Panc1 (cell line): Measurements from ENCODE around the gene STOX2. TPM values are rescaled to one million over a fixed set of nuclear protein-coding genes. Genes with fewer than 3 reads are reported as not detected.

Experiments
- ATAC-seq: fragments of 200-7000 bp; cut with Tn5 transposase; 2 replicates; pipeline ENCODE4 v1.9.1; 2020; ENCODE audit warnings: mild to moderate bottlenecking, moderate library complexity
- Bru-seq: library from RNA; stranded (reverse); fragments of 400-500 nt; gene quantifications from one replicate; lab custom pipeline; 2021; lab: Mats Ljungman, UMichigan
- BruChase-seq, 2 experiments: library from RNA; stranded (reverse); fragments of 400-500 nt; gene quantifications; one replicate each; lab custom pipeline; 2021; lab: Mats Ljungman, UMichigan
- BruUV-seq: library from RNA; stranded (reverse); fragments of 400-500 nt; replicated peaks from 2 replicates; lab custom pipeline; 2021; lab: Mats Ljungman, UMichigan
- CTCF ChIA-PET: fragments of 300-600 bp; sonication (Branson Sonifier 250); formaldehyde crosslinking; loops from one replicate; lab custom pipeline; 2022; ENCODE audit warnings: antibody characterized with exemption; lab: Charles Lee
- POLR2A ChIA-PET: fragments of 300-600 bp; sonication (Branson Sonifier 250); formaldehyde crosslinking; loops from one replicate; lab custom pipeline; 2022; ENCODE audit warnings: antibody characterized with exemption; lab: Charles Lee
- DNase-seq: peaks from one replicate; pipeline ENCODE4 v3.0.0-alpha.2; 2010; ENCODE audit warnings: low read depth, low spot score
- H3K27ac ChIP-seq: 2 replicates; pipeline ENCODE4 v1.5.1; 2011; ENCODE audit warnings: mild to moderate bottlenecking, low read length, inconsistent platforms
- H3K27me3 ChIP-seq: fragments of 200-500 bp; sonication (Bioruptor generic); 2 replicates; pipeline ENCODE4 v1.6.0; 2014; ENCODE audit warnings: low read length, inconsistent platforms; ENCODE audit not compliant: control insufficient read depth, insufficient read depth
- H3K36me3 ChIP-seq: fragments of 200-500 bp; sonication (Bioruptor generic); 2 replicates; pipeline ENCODE4 v1.5.1; 2014; ENCODE audit warnings: inconsistent platforms, mild to moderate bottlenecking, low read length, moderate library complexity; ENCODE audit not compliant: control insufficient read depth, insufficient read depth
- H3K4me1 ChIP-seq: 2 replicates; pipeline ENCODE4 v1.5.1; 2011; ENCODE audit warnings: inconsistent platforms, mild to moderate bottlenecking, low read length, moderate library complexity; ENCODE audit not compliant: control insufficient read depth, insufficient read depth
- H3K4me3 ChIP-seq, 2 experiments: 2 replicates each; pipeline ENCODE4 v1.5.1; 2011 to 2012; ENCODE audit warnings: low read depth in 2 of 2, low read length in 2 of 2, mild to moderate bottlenecking in 2 of 2, inconsistent platforms in 1 of 2, moderate library complexity in 1 of 2
- H3K9me3 ChIP-seq: fragments of 200-500 bp; sonication (Bioruptor generic); 2 replicates; pipeline ENCODE4 v1.5.1; 2014; ENCODE audit warnings: low read depth, mild to moderate bottlenecking, inconsistent platforms, low read length, moderate library complexity; ENCODE audit not compliant: control insufficient read depth, insufficient read depth
- POLR2AphosphoS5 ChIP-seq: IDR thresholded peaks from 2 replicates; pipeline ENCODE4 v1.6.1; 2012; ENCODE audit warnings: mild to moderate bottlenecking, low read depth, low read length, moderate library complexity
- SIN3A ChIP-seq: IDR thresholded peaks from 2 replicates; pipeline ENCODE4 v1.6.1; 2012; ENCODE audit warnings: low read depth, mild to moderate bottlenecking, low read length, moderate library complexity, borderline replicate concordance; ENCODE audit not compliant: insufficient read depth
- TCF7L2 ChIP-seq: IDR thresholded peaks from 2 replicates; pipeline ENCODE4 v1.6.1; 2011; ENCODE audit warnings: mild to moderate bottlenecking, low read depth, low read length, inconsistent platforms
- in situ Hi-C: cut with HindIII; loops from 2 replicates; pipeline ENCODE4 v1.10.0; 2016; ENCODE audit warnings: low sequenced_read_pairs, low pct_unique_long_range_greater_than_20kb
- intact Hi-C: fragments of 100-400 bp; cut with micrococcal nuclease; formaldehyde crosslinking; loops from one replicate; pipeline ENCODE4 v1.10.0; 2022; ENCODE audit not compliant: unreplicated experiment
- long read RNA-seq: library from polyadenylated mRNA; unstranded; transcript quantifications from one replicate; pipeline ENCODE4 v2.0.0, GENCODE V29; 2021; ENCODE audit not compliant: unreplicated experiment
- polyA plus RNA-seq: library from polyadenylated mRNA; unstranded; fragments of >200 nt; gene quantifications from one replicate; pipeline ENCODE4 v1.2.1, GENCODE V29; 2012; ENCODE audit warnings: missing spikeins; ENCODE audit not compliant: insufficient read length
- total RNA-seq: library from RNA; stranded (reverse); gene quantifications from one replicate; pipeline ENCODE4 v1.2.1, GENCODE V29; 2021; ENCODE audit not compliant: unreplicated experiment
- TF ChIP-seq, protein P1 (sequence below): fragments of 450-650 bp; IDR thresholded peaks from 2 replicates; pipeline ENCODE4 v1.5.1; 2017; ENCODE audit warnings: mild to moderate bottlenecking
- TF ChIP-seq, protein P2 (sequence below), 2 experiments: IDR thresholded peaks; 2 replicates each; pipeline ENCODE4 v1.6.1; 2011 to 2012; ENCODE audit warnings: low read depth in 2 of 2, control low read depth in 1 of 2, low read length in 1 of 2, mild to moderate bottlenecking in 1 of 2, moderate library complexity in 1 of 2; ENCODE audit not compliant: insufficient read depth in 1 of 2

Gene STOX2, protein sequence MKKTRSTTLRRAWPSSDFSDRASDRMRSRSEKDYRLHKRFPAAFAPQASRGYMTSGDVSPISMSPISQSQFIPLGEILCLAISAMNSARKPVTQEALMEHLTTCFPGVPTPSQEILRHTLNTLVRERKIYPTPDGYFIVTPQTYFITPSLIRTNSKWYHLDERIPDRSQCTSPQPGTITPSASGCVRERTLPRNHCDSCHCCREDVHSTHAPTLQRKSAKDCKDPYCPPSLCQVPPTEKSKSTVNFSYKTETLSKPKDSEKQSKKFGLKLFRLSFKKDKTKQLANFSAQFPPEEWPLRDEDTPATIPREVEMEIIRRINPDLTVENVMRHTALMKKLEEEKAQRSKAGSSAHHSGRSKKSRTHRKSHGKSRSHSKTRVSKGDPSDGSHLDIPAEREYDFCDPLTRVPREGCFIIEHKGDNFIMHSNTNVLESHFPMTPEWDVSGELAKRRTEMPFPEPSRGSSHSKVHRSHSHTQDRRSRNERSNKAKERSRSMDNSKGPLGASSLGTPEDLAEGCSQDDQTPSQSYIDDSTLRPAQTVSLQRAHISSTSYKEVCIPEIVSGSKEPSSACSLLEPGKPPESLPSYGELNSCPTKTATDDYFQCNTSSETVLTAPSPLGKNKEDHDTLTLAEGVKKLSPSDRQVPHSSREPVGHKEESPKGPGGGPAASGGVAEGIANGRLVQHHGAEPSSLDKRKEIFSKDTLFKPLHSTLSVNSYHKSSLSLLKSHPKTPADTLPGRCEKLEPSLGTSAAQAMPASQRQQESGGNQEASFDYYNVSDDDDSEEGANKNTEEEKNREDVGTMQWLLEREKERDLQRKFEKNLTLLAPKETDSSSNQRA (N-terminal part only)
- 10.6 TPM for total RNA-seq
- 7.0 TPM for polyA plus RNA-seq
- Bru-seq, nascent RNA, result percentile 65 among the genes with signal in this experiment
- BruChase-seq, experiment 1, labeled RNA remaining after a 2-hour chase, result percentile 68 among the genes with signal in this experiment
- percentile 64 among the genes with signal in this experiment for BruChase-seq, experiment 2, labeled RNA remaining after a 6-hour chase
- long read RNA-seq, transcript STOX2-202 (3 exons, 1,055 nt), result major isoform, 5 of 13 reads
- long read RNA-seq, partial matches to known transcripts, result 0 of 13 reads
- long read RNA-seq, other reads (novel, unspliced or antisense), result 8 of 13 reads

DNA sequence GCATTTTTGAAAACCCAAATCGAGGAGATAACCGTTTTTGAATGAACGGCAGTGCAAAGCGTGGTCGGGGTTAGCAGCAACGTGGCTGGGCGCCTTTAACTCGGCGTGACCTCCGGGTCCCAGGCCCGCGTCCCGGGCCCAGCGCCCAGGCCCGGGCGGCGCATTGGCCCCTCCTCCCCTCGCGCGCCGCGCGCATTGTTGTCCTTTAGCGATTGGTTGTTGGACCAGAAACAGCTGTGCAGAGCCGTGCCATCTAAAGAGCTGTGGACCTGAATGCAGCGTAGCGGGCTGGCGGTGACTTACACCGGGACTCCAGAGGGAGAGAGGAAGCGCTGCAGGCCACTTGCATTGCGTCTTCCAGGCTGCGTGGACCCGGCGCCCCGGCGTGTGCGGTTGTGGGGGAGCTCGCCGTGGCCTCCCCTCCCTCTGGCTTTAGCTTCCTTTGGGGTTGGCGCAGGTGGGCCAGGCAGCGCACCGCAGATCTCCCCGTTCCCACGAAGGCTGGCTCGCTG is at the start of gene STOX2:
Gene STOX2, plus strand, starts transcription at position 227 of the 512 bp plus-strand sequence. CDS start 1,484 bp downstream, outside the sequence.
- intact Hi-C loops, result no loop called here
- in situ Hi-C loops, result no loop called here
- POLR2A ChIA-PET, result interaction anchor here (0.5 kb wide), 1 partner anchor 37 kb away, joined by 3 read pairs; no protein-coding TSS in a partner anchor
- no peaks in the 10 kb centered on the region for H3K27me3 ChIP-seq
- no peak for DNase-seq
- H3K4me3 ChIP-seq, result peak within 1 kb of the TSS; percentile 50 to 54
- no peaks in the 10 kb centered on the region for H3K36me3 ChIP-seq
- BruUV-seq, result no TSS peak
- CTCF ChIA-PET, result no interaction called here
- H3K9me3 ChIP-seq, result no peaks in the 10 kb centered on the region
- peak; percentile 95 for ATAC-seq
- H3K27ac ChIP-seq, result peak within 1 kb of the TSS; percentile 51
- peaks cover 4% of the 10 kb centered on the region; the same call in 1 of the 2 replicates for H3K4me1 ChIP-seq
- TF ChIP-seq, protein P1, sequence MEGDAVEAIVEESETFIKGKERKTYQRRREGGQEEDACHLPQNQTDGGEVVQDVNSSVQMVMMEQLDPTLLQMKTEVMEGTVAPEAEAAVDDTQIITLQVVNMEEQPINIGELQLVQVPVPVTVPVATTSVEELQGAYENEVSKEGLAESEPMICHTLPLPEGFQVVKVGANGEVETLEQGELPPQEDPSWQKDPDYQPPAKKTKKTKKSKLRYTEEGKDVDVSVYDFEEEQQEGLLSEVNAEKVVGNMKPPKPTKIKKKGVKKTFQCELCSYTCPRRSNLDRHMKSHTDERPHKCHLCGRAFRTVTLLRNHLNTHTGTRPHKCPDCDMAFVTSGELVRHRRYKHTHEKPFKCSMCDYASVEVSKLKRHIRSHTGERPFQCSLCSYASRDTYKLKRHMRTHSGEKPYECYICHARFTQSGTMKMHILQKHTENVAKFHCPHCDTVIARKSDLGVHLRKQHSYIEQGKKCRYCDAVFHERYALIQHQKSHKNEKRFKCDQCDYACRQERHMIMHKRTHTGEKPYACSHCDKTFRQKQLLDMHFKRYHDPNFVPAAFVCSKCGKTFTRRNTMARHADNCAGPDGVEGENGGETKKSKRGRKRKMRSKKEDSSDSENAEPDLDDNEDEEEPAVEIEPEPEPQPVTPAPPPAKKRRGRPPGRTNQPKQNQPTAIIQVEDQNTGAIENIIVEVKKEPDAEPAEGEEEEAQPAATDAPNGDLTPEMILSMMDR, result no peak
- TF ChIP-seq POLR2AphosphoS5, result no peak
- TF ChIP-seq SIN3A, result no peak
- TF ChIP-seq, protein P2, sequence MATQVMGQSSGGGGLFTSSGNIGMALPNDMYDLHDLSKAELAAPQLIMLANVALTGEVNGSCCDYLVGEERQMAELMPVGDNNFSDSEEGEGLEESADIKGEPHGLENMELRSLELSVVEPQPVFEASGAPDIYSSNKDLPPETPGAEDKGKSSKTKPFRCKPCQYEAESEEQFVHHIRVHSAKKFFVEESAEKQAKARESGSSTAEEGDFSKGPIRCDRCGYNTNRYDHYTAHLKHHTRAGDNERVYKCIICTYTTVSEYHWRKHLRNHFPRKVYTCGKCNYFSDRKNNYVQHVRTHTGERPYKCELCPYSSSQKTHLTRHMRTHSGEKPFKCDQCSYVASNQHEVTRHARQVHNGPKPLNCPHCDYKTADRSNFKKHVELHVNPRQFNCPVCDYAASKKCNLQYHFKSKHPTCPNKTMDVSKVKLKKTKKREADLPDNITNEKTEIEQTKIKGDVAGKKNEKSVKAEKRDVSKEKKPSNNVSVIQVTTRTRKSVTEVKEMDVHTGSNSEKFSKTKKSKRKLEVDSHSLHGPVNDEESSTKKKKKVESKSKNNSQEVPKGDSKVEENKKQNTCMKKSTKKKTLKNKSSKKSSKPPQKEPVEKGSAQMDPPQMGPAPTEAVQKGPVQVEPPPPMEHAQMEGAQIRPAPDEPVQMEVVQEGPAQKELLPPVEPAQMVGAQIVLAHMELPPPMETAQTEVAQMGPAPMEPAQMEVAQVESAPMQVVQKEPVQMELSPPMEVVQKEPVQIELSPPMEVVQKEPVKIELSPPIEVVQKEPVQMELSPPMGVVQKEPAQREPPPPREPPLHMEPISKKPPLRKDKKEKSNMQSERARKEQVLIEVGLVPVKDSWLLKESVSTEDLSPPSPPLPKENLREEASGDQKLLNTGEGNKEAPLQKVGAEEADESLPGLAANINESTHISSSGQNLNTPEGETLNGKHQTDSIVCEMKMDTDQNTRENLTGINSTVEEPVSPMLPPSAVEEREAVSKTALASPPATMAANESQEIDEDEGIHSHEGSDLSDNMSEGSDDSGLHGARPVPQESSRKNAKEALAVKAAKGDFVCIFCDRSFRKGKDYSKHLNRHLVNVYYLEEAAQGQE (IDR thresholded peaks at IDR 0.05; ENCODE audit: insufficient read depth in 1 of 2, low read depth in 2 of 2, low read length in 1 of 2), result no peak
- TF ChIP-seq TCF7L2, result no peak
